GM19438 (cell line): ENCODE measurements around the gene SMAD1.
"Not testable (repeated sequence)": the region's sequence is repeated elsewhere in the genome, so short reads cannot be mapped to it uniquely, and the experiment has no call there.

ENCODE experiments used
- ATAC-seq: cut with Tn5 transposase; IDR thresholded peaks from one replicate; pipeline ENCODE4 v1.9.1; 2021; ENCODE audit warnings: low read depth; ENCODE audit not compliant: unreplicated experiment

SMAD1 gene

DNA sequence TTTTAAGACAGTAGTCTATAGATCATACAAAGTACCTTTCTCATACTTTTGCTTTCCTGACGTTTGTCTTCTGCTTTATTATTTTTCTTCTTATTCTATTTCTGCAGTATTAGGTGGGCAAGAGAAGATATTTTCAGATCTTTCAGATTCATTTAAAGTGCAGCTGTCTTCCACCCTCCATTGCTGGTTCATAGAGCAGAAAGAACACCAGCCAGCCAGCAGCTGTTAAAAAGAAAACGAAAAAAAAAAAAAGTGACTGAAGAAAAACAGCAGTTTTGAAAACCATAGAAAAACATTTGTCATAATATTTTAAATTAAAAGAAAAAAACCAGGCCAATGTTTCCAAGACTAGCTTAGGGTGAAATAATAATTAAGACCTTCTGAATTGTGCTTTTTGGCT, 42.9 kb downstream of the SMAD1 start:
- no peak for ATAC-seq

DNA sequence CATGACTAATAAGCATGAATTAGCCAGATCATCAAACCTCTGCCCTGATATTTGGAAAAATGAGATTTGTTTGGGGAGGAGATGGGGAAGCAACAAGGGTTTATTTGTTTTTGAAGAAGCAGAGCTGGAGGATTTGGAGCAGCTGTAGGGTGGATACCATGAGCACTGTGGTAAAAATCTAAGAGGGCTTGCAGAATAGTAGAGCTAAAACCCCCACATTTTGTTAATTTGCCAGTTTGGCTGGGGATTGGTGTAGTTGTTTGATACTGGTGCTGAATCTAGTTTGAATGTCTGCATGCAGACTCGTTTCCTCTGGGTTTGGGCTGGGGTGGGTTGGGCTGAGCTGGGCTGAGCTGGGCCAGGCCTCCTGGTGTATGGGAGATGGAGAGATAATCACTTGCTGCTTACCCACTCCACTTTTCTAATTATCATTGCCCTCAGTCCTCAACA, 43.7 kb downstream of the SMAD1 start:
- no peak for ATAC-seq

DNA sequence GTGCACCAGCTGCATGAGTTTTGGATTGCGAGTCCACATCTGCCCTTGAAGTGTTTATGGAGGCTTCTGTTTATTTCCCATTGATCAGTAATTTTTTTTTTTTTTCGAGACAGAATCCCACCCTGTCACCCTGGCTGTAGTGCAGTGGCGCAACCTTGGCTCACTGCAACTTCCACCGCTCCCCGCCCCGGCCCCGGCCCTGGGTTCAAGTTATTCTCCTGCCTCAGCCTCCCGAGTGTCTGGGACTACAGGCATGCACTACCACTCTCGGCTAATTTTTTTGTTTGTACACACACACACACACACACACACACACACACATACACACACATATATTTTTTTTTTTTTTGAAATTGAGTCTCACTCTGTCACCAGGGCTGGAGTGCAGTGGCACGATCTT, 46.1 kb downstream of the SMAD1 start:
- no peak for ATAC-seq

DNA sequence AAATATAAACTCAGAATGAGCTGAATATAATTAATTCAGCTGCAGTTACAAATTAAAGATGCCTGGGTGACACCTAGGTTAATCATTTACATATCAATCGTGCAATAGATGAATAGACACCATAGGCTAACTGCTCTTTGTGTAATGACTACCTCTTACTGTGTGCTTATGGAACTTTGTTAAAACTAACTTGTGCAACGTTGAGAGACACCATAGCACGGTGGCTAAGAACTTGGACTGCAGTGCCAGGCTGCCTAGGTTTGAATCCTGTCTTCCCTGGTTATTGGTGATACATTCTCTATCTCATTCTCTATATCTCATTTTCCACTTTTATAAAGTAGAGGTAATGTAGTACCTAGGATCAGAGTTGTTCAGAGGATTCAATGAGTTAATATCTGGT, 46.9 kb downstream of the SMAD1 start:
- no peak for ATAC-seq

DNA sequence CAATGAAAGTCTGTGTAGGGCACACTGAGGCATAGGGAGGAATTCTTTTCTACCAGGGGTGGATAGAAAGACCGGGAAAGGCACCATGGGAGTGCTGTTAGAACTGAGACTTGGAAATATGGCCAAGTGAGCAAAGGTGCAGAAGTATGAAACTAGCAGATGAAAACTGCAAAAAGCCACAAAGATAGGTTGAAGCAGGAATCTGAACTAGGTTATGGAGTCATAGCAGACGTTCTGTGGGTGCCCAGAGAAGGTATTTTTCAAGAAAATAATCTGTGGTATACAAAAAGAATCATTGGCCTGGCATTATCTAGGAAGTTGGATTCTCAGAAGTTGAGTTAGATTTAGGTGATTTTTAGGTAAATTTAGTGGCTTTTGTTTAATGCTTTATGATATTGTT, 48.5 kb downstream of the SMAD1 start:
- no peak for ATAC-seq

DNA sequence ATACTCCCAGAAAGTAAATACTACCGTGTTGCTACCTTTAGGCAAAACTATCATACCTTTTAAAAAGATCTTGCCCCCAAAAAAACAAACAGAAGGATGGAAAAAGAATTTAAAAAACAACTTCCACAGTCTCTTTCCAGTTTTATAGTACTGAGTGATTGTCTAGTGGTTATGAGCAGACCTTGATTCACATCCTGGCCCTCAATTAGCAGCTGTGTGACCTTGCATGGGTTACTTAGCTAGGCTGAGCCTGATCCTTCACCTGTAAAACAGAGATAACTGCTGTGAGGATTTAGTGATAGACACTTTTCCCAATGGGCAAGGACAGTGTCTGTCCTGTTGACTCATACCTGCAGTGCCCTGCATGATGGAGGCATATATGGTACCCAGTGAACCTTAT, 49.0 kb downstream of the SMAD1 start:
- ATAC-seq: no peak

DNA sequence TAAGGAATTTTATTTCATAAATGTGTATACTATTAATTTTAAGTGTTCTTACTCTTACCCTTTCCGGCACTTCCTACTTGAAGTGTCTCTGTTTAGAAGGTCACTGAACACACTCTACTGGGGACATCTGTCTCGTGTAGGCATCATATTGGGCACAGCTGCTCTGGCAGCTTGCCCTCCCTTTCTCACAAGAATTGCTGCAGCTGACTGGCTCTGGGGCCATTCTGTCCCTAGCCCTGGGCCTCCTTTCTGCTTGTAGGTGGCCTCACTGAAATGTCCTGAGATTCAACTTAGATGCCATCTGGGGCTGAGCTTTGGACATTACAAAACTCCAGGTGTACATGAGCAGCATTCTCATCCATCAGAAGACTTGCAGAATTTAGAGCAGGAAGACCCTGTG, 49.6 kb downstream of the SMAD1 start:
- ATAC-seq: no peak

DNA sequence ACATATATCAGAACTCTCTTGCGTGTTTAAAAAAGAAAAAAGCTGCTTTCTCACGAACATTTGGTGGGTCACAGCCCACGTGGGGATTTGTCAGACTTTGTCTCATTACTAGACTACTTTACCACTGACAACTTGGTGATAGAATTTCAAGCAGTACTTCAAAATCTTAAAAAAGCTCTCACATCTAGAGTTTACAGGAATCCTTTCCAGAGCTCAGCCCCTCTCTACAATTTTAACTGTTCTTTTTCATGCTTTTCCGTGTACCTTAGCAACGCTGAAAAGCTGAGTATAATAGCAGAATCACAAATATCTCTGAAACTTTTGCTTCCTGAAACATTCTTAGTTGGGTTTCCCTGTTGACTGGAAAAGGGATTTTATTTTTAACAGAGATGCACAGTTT, 50.2 kb downstream of the SMAD1 start:
- no peak for ATAC-seq

DNA sequence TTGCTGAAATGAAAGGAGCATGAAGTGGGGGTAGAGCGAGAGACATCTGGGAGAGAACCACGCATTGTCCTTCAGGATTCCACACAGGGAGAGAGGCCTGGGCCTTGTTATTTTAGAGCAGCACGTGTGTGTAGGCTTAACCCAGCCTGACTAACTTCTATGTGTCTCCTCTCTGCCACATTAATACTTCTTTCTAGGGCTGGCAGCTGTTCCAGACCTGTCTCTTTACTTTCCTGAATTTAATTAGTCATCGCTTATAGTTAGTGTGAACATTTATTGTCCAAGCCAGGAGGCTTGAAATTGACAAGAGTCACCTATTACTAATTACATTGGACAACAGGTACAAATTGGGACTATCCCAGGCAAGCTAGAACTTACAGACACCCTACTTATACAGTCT, 51.3 kb downstream of the SMAD1 start:
- no peak for ATAC-seq

DNA sequence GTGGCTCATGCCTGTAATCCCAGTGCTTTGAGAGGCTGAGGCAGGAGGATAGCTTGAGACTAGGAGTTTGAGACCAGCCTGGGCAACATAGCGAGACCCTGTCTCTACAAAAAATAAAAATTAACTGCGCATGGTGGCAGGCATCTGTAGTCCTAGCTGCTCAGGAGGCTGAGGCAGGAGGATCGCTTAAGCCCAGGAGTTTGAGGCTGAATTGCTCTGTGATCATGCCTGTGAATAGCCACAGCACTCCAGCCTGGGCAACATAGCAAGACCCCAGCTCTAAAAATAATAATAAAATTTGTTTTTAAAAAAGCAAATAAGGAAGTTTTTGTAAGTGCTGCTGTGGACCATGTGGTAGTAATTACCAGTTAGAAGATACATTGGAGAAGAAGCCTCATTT, 51.8 kb downstream of the SMAD1 start:
- ATAC-seq: not testable (repeated sequence)

DNA sequence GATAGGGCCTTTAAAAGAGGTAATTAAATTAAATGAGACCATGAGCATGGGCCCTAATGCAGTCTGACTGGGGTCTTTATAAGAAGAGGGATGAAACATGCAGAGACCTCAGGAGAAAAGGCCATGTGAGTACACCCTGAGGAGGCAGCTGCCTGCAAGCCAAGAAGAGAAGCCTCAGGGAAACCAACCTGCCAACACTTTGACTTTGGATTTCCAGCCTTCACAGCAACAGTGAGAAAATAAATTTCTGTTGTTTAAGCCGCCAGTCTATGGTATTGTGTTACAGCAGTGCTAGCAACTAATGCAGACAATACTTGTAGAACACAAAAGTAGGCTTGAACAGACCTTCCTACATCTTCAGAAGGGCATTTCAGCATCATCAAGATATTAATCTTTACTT, 52.3 kb downstream of the SMAD1 start:
- ATAC-seq: no peak

DNA sequence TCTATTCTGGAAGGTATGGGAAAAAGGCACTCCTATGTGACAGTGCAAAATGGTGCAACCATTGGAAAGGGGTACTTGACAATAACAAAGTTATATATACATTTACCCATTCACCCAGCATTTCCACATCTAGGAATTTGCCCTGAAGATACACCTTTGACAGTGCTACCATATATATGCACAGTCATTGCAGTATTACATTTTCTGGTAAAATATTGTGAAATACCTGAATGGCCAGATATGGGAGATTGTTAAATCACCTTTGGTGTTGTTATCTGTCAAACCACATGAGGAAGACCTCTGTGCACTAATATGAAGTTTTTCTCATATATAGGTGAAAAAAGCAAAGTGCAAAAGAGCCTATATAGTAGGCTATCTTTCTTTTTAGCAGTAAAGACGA, 53.5 kb downstream of the SMAD1 start:
- no peak for ATAC-seq

DNA sequence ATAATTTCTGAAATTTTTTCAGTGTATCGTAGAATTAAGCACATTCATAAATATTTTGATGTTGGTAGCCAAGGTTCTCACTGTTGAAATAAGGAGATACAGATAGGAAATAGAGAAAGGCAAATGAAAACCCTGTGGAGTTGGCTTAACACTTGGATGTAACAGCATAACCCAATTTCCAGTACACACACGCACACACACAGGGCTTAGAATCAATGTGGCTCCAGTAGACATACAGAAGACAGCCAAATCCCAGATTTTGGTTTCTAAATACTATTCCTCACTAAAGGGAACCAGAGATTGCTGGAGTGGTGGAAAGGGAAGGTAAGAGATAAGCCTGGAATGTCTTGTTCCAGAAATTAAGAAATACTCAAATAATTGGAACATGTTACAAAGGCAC, 54.4 kb downstream of the SMAD1 start:
- ATAC-seq: no peak

DNA sequence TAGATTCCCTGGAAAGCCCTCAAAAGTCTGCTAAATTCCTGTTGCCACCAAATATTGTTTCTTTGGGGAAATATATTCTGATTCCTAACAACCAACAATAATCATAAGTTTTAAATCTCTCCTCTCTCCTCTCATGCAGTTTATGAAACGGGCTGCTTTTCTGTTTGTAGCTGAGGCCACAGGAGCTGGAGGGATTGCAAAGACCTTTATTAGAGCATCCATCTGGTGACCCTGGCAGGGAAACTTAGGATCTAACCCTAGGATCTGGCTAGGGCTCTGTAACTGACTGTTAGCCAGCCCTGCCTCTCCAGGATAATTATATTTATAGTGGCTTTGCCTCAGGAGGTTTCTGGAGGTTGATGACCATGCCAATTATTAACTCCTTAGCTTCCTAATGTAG, 56.9 kb downstream of the SMAD1 start:
- ATAC-seq: no peak

DNA sequence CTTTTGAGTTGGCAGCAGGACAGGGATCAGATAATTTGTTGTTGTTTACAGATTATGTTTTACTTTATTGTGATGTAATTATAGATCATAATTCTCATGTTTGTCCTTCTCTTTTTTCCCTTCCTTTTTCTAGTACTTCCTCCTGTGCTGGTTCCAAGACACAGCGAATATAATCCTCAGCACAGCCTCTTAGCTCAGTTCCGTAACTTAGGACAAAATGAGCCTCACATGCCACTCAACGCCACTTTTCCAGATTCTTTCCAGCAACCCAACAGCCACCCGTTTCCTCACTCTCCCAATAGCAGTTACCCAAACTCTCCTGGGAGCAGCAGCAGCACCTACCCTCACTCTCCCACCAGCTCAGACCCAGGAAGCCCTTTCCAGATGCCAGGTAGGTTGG, 58.0 kb downstream of the SMAD1 start:
- ATAC-seq: no peak

DNA sequence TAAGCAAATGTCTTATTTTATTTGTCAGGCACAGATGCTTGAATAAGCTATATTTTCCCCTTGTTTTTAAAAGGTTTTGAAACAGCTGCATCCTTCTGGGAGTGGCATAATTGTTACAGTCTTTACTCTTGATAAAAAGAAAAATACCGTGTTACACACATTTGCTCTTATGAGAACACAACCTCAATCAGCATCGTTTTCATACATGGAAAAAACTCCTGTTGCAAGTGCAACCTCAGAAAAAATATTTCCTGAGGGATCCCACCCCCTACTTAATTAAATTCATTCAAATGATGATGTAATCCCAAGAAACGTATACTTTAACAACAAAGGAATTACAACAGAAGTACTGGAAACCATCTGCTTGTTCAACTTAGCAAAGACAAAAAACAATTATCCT, 58.6 kb downstream of the SMAD1 start:
- no peak for ATAC-seq

DNA sequence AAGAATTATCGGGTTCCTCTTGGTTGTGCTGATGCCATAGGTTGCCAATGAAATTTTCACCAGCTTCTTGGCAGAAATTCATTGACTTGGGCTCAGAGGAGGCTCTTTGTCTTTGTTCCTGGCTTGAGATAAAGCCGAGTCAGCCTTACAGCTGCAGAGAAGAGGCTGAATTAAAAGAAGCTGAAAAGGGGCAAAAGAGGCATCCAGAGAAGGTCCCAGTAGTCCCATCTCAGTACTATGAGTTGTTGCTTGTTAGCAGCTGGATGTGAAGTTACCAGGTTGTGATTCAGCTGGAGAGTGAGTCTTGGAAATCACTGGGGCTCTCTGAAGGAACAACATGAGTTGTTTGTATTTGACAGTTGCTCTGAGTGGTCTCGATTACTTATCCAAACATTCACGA, 59.7 kb downstream of the SMAD1 start:
- ATAC-seq: no peak

DNA sequence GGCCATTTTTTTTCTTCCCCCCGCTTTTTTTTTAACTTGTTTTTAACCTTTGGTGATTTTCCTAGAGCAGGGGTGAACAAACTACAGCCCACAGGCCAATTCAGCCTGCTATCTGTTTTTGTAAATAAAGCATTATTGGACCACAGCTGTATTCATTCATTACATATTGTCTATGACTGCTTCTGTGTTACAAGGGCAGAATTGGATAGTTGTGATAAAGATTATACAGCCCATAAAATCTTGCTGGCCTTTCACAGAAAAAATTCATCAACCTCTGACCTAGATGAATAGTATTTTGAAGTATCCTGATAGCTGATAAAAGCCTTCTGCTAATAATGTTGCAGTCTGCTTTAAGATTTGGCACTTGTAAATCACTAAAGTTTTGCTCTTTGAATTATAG, 63.4 kb downstream of the SMAD1 start:
- ATAC-seq: no peak

DNA sequence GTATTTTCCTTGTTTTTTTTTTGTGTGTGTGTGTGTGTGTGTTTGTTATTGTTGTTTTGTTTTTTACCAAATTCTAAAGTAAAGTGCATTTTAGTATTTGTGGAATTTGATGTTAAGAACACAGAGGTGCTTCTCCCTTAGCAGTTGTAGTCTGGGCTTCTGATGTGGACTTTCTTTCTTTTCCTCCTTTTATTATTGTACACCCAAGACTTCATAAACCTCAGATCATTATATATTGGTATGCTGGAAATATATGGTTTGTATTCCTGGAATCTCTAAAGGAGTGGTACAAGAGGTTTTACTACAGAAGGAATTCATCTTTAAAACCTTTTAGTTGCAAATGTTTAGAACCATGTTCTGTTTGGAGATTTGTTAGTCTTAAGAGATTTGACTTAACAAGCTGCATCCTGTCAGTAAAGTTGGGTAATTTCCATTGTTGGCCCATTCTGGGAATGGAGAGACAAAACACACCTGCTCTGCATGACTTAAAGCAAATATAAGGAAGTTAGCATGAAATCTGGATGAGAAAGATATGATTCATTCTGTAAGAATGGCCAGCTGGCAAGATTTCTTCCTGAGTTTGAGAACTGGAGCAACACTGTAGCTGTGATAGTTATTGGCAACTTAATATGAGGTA, 64.0 kb downstream of the SMAD1 start:
- ATAC-seq: no peak

DNA sequence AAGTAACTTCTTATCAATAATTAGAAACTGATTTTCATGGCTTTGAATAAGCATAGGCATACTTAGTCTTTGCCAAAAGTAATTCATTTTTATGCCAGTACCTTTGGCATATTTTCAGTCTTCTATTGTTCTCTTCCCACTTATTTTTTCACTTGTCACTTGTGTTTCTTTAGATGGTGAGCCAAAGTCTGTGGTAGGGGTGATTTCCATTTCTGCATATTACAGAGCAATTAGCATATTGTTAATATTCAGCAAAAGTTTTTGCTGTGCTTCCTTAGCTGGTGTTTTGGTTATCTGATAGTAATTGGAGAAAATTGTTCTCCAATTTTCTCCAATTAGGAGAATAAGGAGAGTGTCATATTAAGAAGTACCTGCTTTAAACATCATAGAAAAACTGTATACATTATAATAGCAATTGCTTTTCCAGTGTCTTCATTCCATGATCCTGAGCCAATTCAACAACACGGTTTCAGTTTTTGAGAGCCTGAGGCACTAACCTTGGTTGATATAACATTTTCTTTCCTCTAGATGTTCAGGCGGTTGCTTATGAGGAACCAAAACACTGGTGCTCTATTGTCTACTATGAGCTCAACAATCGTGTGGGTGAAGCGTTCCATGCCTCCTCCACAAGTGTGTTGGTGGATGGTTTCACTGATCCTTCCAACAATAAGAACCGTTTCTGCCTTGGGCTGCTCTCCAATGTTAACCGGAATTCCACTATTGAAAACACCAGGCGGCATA, 64.7 kb downstream of the SMAD1 start:
- no peak for ATAC-seq

DNA sequence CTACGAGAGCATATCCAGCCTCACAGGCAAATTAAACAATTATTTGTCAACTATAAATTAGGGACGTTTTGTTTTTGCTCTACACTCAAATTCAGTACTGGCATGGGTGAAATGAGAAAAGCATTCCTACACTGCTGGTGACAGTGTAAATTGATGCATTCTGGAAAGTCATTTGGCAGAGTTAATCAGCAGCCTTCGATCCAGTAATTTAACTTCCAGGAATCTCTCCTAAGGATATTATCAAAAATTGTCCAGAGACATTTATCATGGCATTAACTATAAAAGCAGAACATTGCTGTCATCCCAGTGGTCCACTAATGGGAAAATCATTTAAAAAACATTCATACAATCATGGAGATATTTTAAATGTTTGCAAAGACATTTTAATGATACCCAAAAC, 70.0 kb downstream of the SMAD1 start:
- ATAC-seq: no peak

DNA sequence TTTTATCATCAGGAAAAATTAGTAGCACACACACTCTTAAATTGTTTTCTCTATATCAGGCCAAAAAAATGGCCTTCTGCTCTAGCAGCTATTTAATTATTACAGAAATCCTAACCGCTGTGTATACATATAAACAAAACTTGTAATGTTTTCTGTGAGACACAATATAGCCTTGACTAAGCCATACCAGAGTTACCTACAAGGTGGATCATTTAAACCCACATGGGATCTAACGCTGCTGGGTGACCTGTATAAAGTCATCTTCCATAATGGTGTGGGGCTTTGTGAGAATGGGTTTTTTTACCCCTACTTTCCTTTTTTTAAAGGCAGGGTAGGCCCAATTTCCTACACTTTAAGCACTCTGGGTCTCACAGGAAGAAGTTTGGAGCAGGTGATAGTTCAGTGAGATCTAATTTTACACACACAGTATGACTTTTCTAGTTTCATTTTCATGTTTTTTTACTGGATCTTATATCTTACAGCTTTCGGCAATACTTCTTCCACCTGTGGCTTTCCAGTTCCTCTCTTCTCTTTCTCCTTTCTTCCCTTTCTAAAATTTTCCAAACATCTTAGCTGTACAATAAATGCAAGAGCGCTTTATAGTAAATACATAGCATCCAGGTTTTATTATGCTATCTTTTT, 70.6 kb downstream of the SMAD1 start:
- ATAC-seq: peak; percentile 78
